ENCODE data around the gene OPTN. TPM values are rescaled to one million over a fixed set of nuclear protein-coding genes. Genes with fewer than 3 reads are reported as not detected.

OPTN gene
- polyA plus RNA-seq, 3 donors: 1.4 to 3.7 (median 2.6) TPM

GRCh38 chr10:13086056-13086455 is 13.9 kb upstream of the OPTN start:
- Histone ChIP-seq H3K79me2 (ENCODE audit: insufficient read depth, low read length) (no peaks in the 10 kb centered on the region), H3K4me1 (ENCODE audit: control insufficient read depth in 1 of 2, insufficient read depth in 2 of 2, low read length in 2 of 2) (no peaks in the 10 kb centered on the region), H3K27ac (ENCODE audit: low read depth in 1 of 2, low read length in 2 of 2) (no peak overlapping the region), H3K4me3 (replicated peaks in 1 of 3; ENCODE audit: low read depth in 2 of 3, low read length in 3 of 3) (no peak overlapping the region), H3K9ac (ENCODE audit: insufficient read depth, low read length, poor library complexity, severe bottlenecking) (no peak overlapping the region), H3K4me2 (replicated peaks; ENCODE audit: extremely low read depth, low read length, poor library complexity, severe bottlenecking) (no peak overlapping the region), H3K27me3 (ENCODE audit: control insufficient read depth in 2 of 2, insufficient read depth in 2 of 2, low read length in 2 of 2) (no peaks in the 10 kb centered on the region), H2AFZ (ENCODE audit: insufficient read depth, low read depth, low read length, poor library complexity, severe bottlenecking) (no peak overlapping the region), H4K20me1 (ENCODE audit: insufficient read depth, low read length) (no peaks in the 10 kb centered on the region), H3K9me3 (replicated peaks in 1 of 2; ENCODE audit: control insufficient read depth in 1 of 2, insufficient read depth in 1 of 2, low read length in 2 of 2) (peaks cover 30 to 51% of the 10 kb centered on the region in 2 donors), H3K36me3 (replicated peaks in 1 of 2; ENCODE audit: control insufficient read depth in 1 of 2, insufficient read depth in 2 of 2, low read length in 2 of 2) (no peaks in the 10 kb centered on the region)
- no peak for TF ChIP-seq CTCF (IDR thresholded peaks at IDR 0.05)
- DNase-seq: no peak
- H3K27me3 Mint-ChIP-seq (ENCODE audit: low read depth in 3 of 3): peaks cover 0 to 4% (median 3%) of the 10 kb centered on the region in 3 donors
- no peak overlapping the region for H3K4me3 Mint-ChIP-seq
- no peaks in the 10 kb centered on the region for H3K4me1 Mint-ChIP-seq
- H3K27ac Mint-ChIP-seq: no peak overlapping the region
- no CpG with 5 or more reads among the region's 1 CpG for WGBS (ENCODE audit: insufficient coverage)
- H3K36me3 Mint-ChIP-seq: no peaks in the 10 kb centered on the region
- H3K9me3 Mint-ChIP-seq: peaks cover 24 to 63% (median 46%) of the 10 kb centered on the region in 7 donors
- intact Hi-C loops (cut with micrococcal nuclease): no loop called here

DNA sequence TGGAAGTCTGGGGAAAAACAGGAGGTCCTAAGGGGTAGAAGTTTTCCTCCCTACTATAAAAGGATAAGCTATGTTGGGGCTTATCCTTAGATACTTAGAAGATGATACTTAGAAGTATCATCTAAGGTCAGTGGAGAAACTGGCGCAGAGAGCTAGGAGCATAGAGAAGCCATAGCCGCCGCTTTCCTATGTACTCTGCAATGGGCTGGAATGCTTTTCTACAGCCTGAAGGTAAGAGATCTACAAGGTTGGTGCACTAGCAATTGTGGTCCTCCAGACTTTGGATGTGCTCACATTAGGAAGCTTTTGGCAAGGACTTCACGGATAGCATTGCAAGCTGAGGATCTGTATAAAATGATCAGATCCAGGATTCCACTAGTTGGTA is 12.4 kb upstream of the OPTN start:
- no peaks in the 10 kb centered on the region for H3K36me3 Mint-ChIP-seq
- Histone ChIP-seq H3K4me1 (ENCODE audit: control insufficient read depth in 1 of 2, insufficient read depth in 2 of 2, low read length in 2 of 2) (no peaks in the 10 kb centered on the region), H3K27ac (ENCODE audit: low read depth in 1 of 2, low read length in 2 of 2) (no peak overlapping the region), H3K79me2 (ENCODE audit: insufficient read depth, low read length) (no peaks in the 10 kb centered on the region), H4K20me1 (ENCODE audit: insufficient read depth, low read length) (no peaks in the 10 kb centered on the region), H2AFZ (ENCODE audit: insufficient read depth, low read depth, low read length, poor library complexity, severe bottlenecking) (no peak overlapping the region), H3K4me2 (replicated peaks; ENCODE audit: extremely low read depth, low read length, poor library complexity, severe bottlenecking) (no peak overlapping the region), H3K27me3 (ENCODE audit: control insufficient read depth in 2 of 2, insufficient read depth in 2 of 2, low read length in 2 of 2) (no peaks in the 10 kb centered on the region), H3K9ac (ENCODE audit: insufficient read depth, low read length, poor library complexity, severe bottlenecking) (no peak overlapping the region), H3K9me3 (replicated peaks in 1 of 2; ENCODE audit: control insufficient read depth in 1 of 2, insufficient read depth in 1 of 2, low read length in 2 of 2) (peaks cover 26 to 42% of the 10 kb centered on the region in 2 donors), H3K36me3 (replicated peaks in 1 of 2; ENCODE audit: control insufficient read depth in 1 of 2, insufficient read depth in 2 of 2, low read length in 2 of 2) (no peaks in the 10 kb centered on the region), H3K4me3 (replicated peaks in 1 of 3; ENCODE audit: low read depth in 2 of 3, low read length in 3 of 3) (no peak overlapping the region)
- H3K9me3 Mint-ChIP-seq: peaks cover 19 to 60% (median 40%) of the 10 kb centered on the region in 7 donors
- H3K27me3 Mint-ChIP-seq (ENCODE audit: low read depth in 3 of 3): peaks cover 0 to 4% (median 3%) of the 10 kb centered on the region in 3 donors
- 96% methylated on average over 4 of the region's 4 CpGs for WGBS (ENCODE audit: insufficient coverage)
- TF ChIP-seq CTCF (IDR thresholded peaks at IDR 0.05): no peak
- no peak for DNase-seq
- no peak overlapping the region for H3K4me3 Mint-ChIP-seq
- intact Hi-C loops (cut with micrococcal nuclease): no loop called here
- H3K27ac Mint-ChIP-seq: no peak overlapping the region
- no peaks in the 10 kb centered on the region for H3K4me1 Mint-ChIP-seq
